IMR-90 (cell line): ENCODE data around the gene USP24. TPM values are rescaled to one million over a fixed set of nuclear protein-coding genes. Genes with fewer than 3 reads are reported as not detected.

Experiments used
- ATAC-seq: fragments of 200-7000 bp; cut with Tn5 transposase; 2 replicates; pipeline ENCODE4 v1.9.1; 2020; ENCODE audit warnings: low read depth, mild to moderate bottlenecking, moderate library complexity
- BruUV-seq: library from RNA; stranded (reverse); fragments of 400-500 nt; replicated peaks from 2 replicates; lab custom pipeline; 2021; lab: Mats Ljungman, UMichigan
- CTCF ChIA-PET: fragments of 300-600 bp; formaldehyde crosslinking; extraction: SDS; loops from one replicate; lab custom pipeline; 2021; ENCODE audit warnings: antibody characterized with exemption; lab: Yijun Ruan, JAX
- POLR2A ChIA-PET: fragments of 300-600 bp; sonication (Branson Sonifier 250); formaldehyde crosslinking; loops from one replicate; lab custom pipeline; 2022; ENCODE audit warnings: antibody characterized with exemption; ENCODE audit not compliant: unreplicated experiment; lab: Charles Lee
- DNase-seq: peaks from one replicate; pipeline ENCODE4 v3.0.0; 2013
- H2AFZ ChIP-seq: replicated peaks from 2 replicates; pipeline ENCODE3; 2013; ENCODE audit warnings: low read length, mild to moderate bottlenecking; ENCODE audit not compliant: poor library complexity
- H2AK5ac ChIP-seq: 2 replicates; pipeline ENCODE4 v1.6.1; 2013; ENCODE audit warnings: low read depth, low read length, inconsistent platforms
- H2AK9ac ChIP-seq: replicated peaks from 2 replicates; pipeline ENCODE3; 2013; ENCODE audit warnings: mild to moderate bottlenecking, low read depth, low read length, moderate library complexity; ENCODE audit not compliant: poor library complexity
- H2BK120ac ChIP-seq: 2 replicates; pipeline ENCODE4 v1.6.1; 2013; ENCODE audit warnings: low read depth, low read length, inconsistent platforms
- H2BK15ac ChIP-seq: 3 replicates; pipeline ENCODE4 v1.6.1; 2013; ENCODE audit warnings: low read depth, low read length, inconsistent platforms
- H2BK20ac ChIP-seq: 2 replicates; pipeline ENCODE4 v1.6.1; 2013; ENCODE audit warnings: low read depth, mild to moderate bottlenecking, inconsistent platforms, low read length, moderate library complexity
- H2BK5ac ChIP-seq: 2 replicates; pipeline ENCODE4 v1.6.1; 2013; ENCODE audit warnings: mild to moderate bottlenecking, low read depth, low read length, inconsistent platforms; ENCODE audit not compliant: poor library complexity, severe bottlenecking
- H3K14ac ChIP-seq: replicated peaks from 2 replicates; pipeline ENCODE4 v1.6.1; 2013; ENCODE audit warnings: low read depth, low read length, inconsistent platforms
- H3K18ac ChIP-seq: 2 replicates; pipeline ENCODE4 v1.6.1; 2013; ENCODE audit warnings: low read depth, low read length, control low read depth
- H3K23ac ChIP-seq: 2 replicates; pipeline ENCODE4 v1.6.1; 2013; ENCODE audit warnings: low read depth, low read length, inconsistent platforms
- H3K27ac ChIP-seq: 2 replicates; pipeline ENCODE4 v1.5.1; 2013; ENCODE audit warnings: mild to moderate bottlenecking, control low read depth, low read length; ENCODE audit not compliant: insufficient read depth
- H3K27me3 ChIP-seq: 2 replicates; pipeline ENCODE4 v1.6.1; 2013; ENCODE audit warnings: low read length; ENCODE audit not compliant: control insufficient read depth, insufficient read depth
- H3K36me3 ChIP-seq: 2 replicates; pipeline ENCODE4 v1.6.1; 2013; ENCODE audit warnings: low read length, mixed read lengths; ENCODE audit not compliant: control insufficient read depth, insufficient read depth
- H3K4ac ChIP-seq: 2 replicates; pipeline ENCODE4 v1.6.1; 2013; ENCODE audit warnings: low read depth, low read length, inconsistent platforms
- H3K4me1 ChIP-seq: 2 replicates; pipeline ENCODE4 v1.6.1; 2013; ENCODE audit warnings: low read length, mixed read lengths; ENCODE audit not compliant: control insufficient read depth, insufficient read depth
- H3K4me2 ChIP-seq: 2 replicates; pipeline ENCODE4 v1.6.1; 2013; ENCODE audit warnings: low read depth, mild to moderate bottlenecking, control low read depth, low read length, moderate library complexity
- H3K4me3 ChIP-seq: 2 replicates; pipeline ENCODE4 v1.5.1; 2013; ENCODE audit warnings: low read depth, mild to moderate bottlenecking, control low read depth, low read length, moderate library complexity; ENCODE audit not compliant: insufficient read depth
- H3K56ac ChIP-seq: 2 replicates; pipeline ENCODE4 v1.6.1; 2013; ENCODE audit warnings: low read length, inconsistent platforms; ENCODE audit not compliant: insufficient read depth; ENCODE audit errors: extremely low read depth
- H3K79me1 ChIP-seq, 2 experiments: 2 replicates each; pipeline ENCODE4 v1.6.1; 2013; ENCODE audit warnings: low read length in 2 of 2, inconsistent platforms in 1 of 2, low read depth in 1 of 2
- H3K9ac ChIP-seq: 2 replicates; pipeline ENCODE4 v1.6.1; 2013; ENCODE audit warnings: low read depth, low read length, control low read depth
- H3K9me1 ChIP-seq: 2 replicates; pipeline ENCODE4 v1.6.1; 2013; ENCODE audit warnings: low read length, inconsistent platforms; ENCODE audit not compliant: insufficient read depth
- H3K9me3 ChIP-seq: 2 replicates; pipeline ENCODE4 v1.6.1; 2013; ENCODE audit warnings: low read length; ENCODE audit not compliant: control insufficient read depth, insufficient read depth
- H4K20me1 ChIP-seq: 2 replicates; pipeline ENCODE4 v1.6.1; 2013; ENCODE audit warnings: low read length, inconsistent platforms; ENCODE audit not compliant: insufficient read depth
- H4K5ac ChIP-seq: 2 replicates; pipeline ENCODE4 v1.6.1; 2013; ENCODE audit warnings: mild to moderate bottlenecking, low read depth, low read length, control low read depth
- H4K8ac ChIP-seq, 2 experiments: 2 replicates each; pipeline ENCODE4 v1.6.1; 2013; ENCODE audit warnings: low read depth in 2 of 2, low read length in 2 of 2, control low read depth in 1 of 2, inconsistent platforms in 1 of 2
- H4K91ac ChIP-seq: 2 replicates; pipeline ENCODE4 v1.6.1; 2013; ENCODE audit warnings: low read depth, low read length, inconsistent platforms; ENCODE audit not compliant: insufficient read depth
- BHLHE40 ChIP-seq: fragments of 150-350 bp; IDR thresholded peaks from 2 replicates; pipeline ENCODE4 v1.6.1; 2016; ENCODE audit warnings: mild to moderate bottlenecking, low read depth, low read length
- CEBPB ChIP-seq: IDR thresholded peaks from 2 replicates; pipeline ENCODE4 v1.6.1; 2012; ENCODE audit warnings: low read depth, low read length, improper control_type of control experiment
- CHD1 ChIP-seq: IDR thresholded peaks from 2 replicates; pipeline ENCODE4 v1.6.1; 2012; ENCODE audit warnings: low read depth, low read length, improper control_type of control experiment
- CTCF ChIP-seq: conservative IDR thresholded peaks from 2 replicates; pipeline ENCODE4 v1.5.1; 2012; ENCODE audit warnings: mild to moderate bottlenecking, low read depth, low read length, improper control_type of control experiment
- ELK1 ChIP-seq: fragments of 150-350 bp; IDR thresholded peaks from 2 replicates; pipeline ENCODE4 v1.6.1; 2016; ENCODE audit warnings: low read depth, mild to moderate bottlenecking, low read length, moderate library complexity, borderline replicate concordance
- FOS ChIP-seq: fragments of 150-350 bp; IDR thresholded peaks from 2 replicates; pipeline ENCODE4 v1.6.1; 2016; ENCODE audit warnings: low read depth, low read length
- MAFK ChIP-seq: IDR thresholded peaks from 2 replicates; pipeline ENCODE4 v1.6.1; 2012; ENCODE audit warnings: low read depth, low read length, improper control_type of control experiment
- MXI1 ChIP-seq: IDR thresholded peaks from 2 replicates; pipeline ENCODE4 v1.6.1; 2012; ENCODE audit warnings: low read depth, mild to moderate bottlenecking, low read length, moderate library complexity, borderline replicate concordance
- NFE2L2 ChIP-seq: fragments of 150-350 bp; IDR thresholded peaks from 2 replicates; pipeline ENCODE4 v1.6.1; 2016; ENCODE audit warnings: low read depth, mild to moderate bottlenecking, low read length
- POLR2A ChIP-seq: IDR thresholded peaks from 2 replicates; pipeline ENCODE4 v1.6.1; 2012; ENCODE audit warnings: mild to moderate bottlenecking, low read depth, low read length
- RAD21 ChIP-seq: IDR thresholded peaks from 2 replicates; pipeline ENCODE4 v1.6.1; 2012; ENCODE audit warnings: low read length, improper control_type of control experiment
- RCOR1 ChIP-seq: IDR thresholded peaks from 2 replicates; pipeline ENCODE4 v1.6.1; 2012; ENCODE audit warnings: mild to moderate bottlenecking, low read length, improper control_type of control experiment; ENCODE audit not compliant: insufficient replicate concordance
- RFX5 ChIP-seq: IDR thresholded peaks from 2 replicates; pipeline ENCODE4 v1.8.0; 2012; ENCODE audit warnings: low read depth, mild to moderate bottlenecking, low read length, moderate library complexity
- SMC3 ChIP-seq: fragments of 150-350 bp; IDR thresholded peaks from 2 replicates; pipeline ENCODE4 v1.6.1; 2016; ENCODE audit warnings: low read depth, mild to moderate bottlenecking, antibody characterized with exemption, low read length, moderate library complexity
- USF2 ChIP-seq: fragments of 150-350 bp; IDR thresholded peaks from 2 replicates; pipeline ENCODE4 v1.6.1; 2017; ENCODE audit warnings: mild to moderate bottlenecking, antibody characterized with exemption, low read length, low read depth
- WGBS, 2 experiments: methylation state at CpG; one replicate each; pipeline versions ENCODE4 v1.1.5 to v1.1.7; 2013; ENCODE audit warnings: missing lambda C conversion rate in 2 of 2; ENCODE audit not compliant: insufficient read length in 1 of 2; ENCODE audit errors: extremely low coverage in 2 of 2; 5-methylcytosine and 5-hydroxymethylcytosine counted together
- dilution Hi-C: fragments of 300-500 bp; cut with HindIII; formaldehyde crosslinking; loops from one replicate; pipeline ENCODE4 v1.14.3; 2018; ENCODE audit warnings: low sequenced_read_pairs; ENCODE audit not compliant: unreplicated experiment
- in situ Hi-C: fragments of 300-500 bp; cut with MboI; formaldehyde crosslinking; loops from 3 replicates; pipeline ENCODE4 v1.14.3; 2019; ENCODE audit warnings: low sequenced_read_pairs, inconsistent platforms, mixed read lengths
- intact Hi-C: fragments of 100-400 bp; cut with micrococcal nuclease; formaldehyde crosslinking; loops from 2 replicates; pipeline ENCODE4 v1.10.0; 2022
- polyA plus RNA-seq, 3 experiments: library from polyadenylated mRNA; depleted of rRNA; stranded (reverse); fragments of >200 nt; gene quantifications; 2 replicates each; pipeline ENCODE4 v1.2.3, GENCODE V29; 2012; ENCODE audit warnings: low replicate concordance in 1 of 3
- total RNA-seq: library from RNA; depleted of rRNA; stranded (reverse); fragments of >200 nt; gene quantifications from 2 replicates; pipeline ENCODE4 v1.2.3, GENCODE V29; 2012

USP24 gene
- total and polyA plus RNA-seq, 2 of the 4 experiments (the other 2 are of a cell fraction) = 8.4 to 36.7 TPM

- H4K8ac ChIP-seq = no peak overlapping the region
- H3K9me1 ChIP-seq = no peaks in the 10 kb centered on the region
- no peaks in the 10 kb centered on the region for H3K79me1 ChIP-seq
- DNase-seq = no peak
- 80% methylated on average over 3 of the region's 11 CpGs; no CpG with 5 or more reads in 1 of the 2 experiments for WGBS, 2 experiments
- no peaks in the 10 kb centered on the region for H3K9me3 ChIP-seq
- in situ Hi-C loops = no loop called here
- ChIA-PET CTCF (no interaction called here), POLR2A (no interaction called here)
- H3K4ac ChIP-seq = no peak overlapping the region
- H3K4me2 ChIP-seq = no peak overlapping the region
- H3K56ac ChIP-seq = no peak overlapping the region
- H3K4me1 ChIP-seq = no peaks in the 10 kb centered on the region
- dilution Hi-C loops = no loop called here
- H3K9ac ChIP-seq = no peak overlapping the region
- no peak overlapping the region for H4K5ac ChIP-seq
- H3K27me3 ChIP-seq = peaks cover 48% of the 10 kb centered on the region
- H3K4me3 ChIP-seq = no peak overlapping the region
- no peak overlapping the region for H2AFZ ChIP-seq
- no peak overlapping the region for H3K27ac ChIP-seq
- no peaks in the 10 kb centered on the region for H3K36me3 ChIP-seq
- BruUV-seq = no TSS peak
- no peak overlapping the region for H2AK9ac ChIP-seq
- H3K23ac ChIP-seq = no peak overlapping the region
- no peak overlapping the region for H3K14ac ChIP-seq
- no peak overlapping the region for H2BK120ac ChIP-seq
- no peaks in the 10 kb centered on the region for H4K20me1 ChIP-seq
- intact Hi-C loops = no loop called here
- H3K18ac ChIP-seq = no peak overlapping the region
- H2BK15ac ChIP-seq = no peak overlapping the region
- no peak; the same call in 1 of the 2 replicates for ATAC-seq
- H2BK5ac ChIP-seq = no peak overlapping the region
- H2AK5ac ChIP-seq = no peak overlapping the region
- H4K91ac ChIP-seq = no peak overlapping the region
- no peak overlapping the region for H2BK20ac ChIP-seq
- TF ChIP-seq RAD21 (no peak), ELK1 (no peak), POLR2A (no peak), CTCF (no peak), RFX5 (no peak), BHLHE40 (no peak), CEBPB (no peak), MXI1 (no peak), MAFK (no peak), CHD1 (no peak), NFE2L2 (no peak), FOS (no peak), SMC3 (no peak), RCOR1 (no peak), USF2 (no peak)
Observed at GRCh38 chr1:55048453-55049270, 166.5 kb downstream of the USP24 start.
